ENCODE data around the gene LRRC58. TPM values are rescaled to one million over a fixed set of nuclear protein-coding genes. Genes with fewer than 3 reads are reported as not detected.

Gene LRRC58
- total and polyA plus RNA-seq, 2 donors (not counting 3 experiments of a cell fraction or from before 2014, with no cell fraction given) = 3.7 to 11.9 TPM

GRCh38 chr3:120348065-120348990 is 826 bp downstream of the LRRC58 start:
- Histone ChIP-seq H3K9ac (replicated peaks; ENCODE audit: extremely low read depth, insufficient read depth, low read length) (peak overlapping the region; percentile 79), H3K9me1 (replicated peaks; ENCODE audit: control insufficient read depth, extremely low read depth, insufficient read depth, low read length) (no peaks in the 10 kb centered on the region), H4K20me1 (replicated peaks; ENCODE audit: control insufficient read depth, extremely low read depth, insufficient read depth, low read length) (no peaks in the 10 kb centered on the region), H3K4me1 (ENCODE audit: control insufficient read depth, extremely low read depth, insufficient read depth, low read length) (peaks cover 14% of the 10 kb centered on the region), H3K36me3 (ENCODE audit: control insufficient read depth in 2 of 2, extremely low read depth in 1 of 2, insufficient read depth in 2 of 2, low read length in 2 of 2) (no peaks in the 10 kb centered on the region), H3K9me3 (replicated peaks; ENCODE audit: control insufficient read depth, insufficient read depth, low read length) (no peaks in the 10 kb centered on the region), H2AFZ (ENCODE audit: low read depth, low read length) (peak overlapping the region; percentile 96), H3K4me3 (replicated peaks in 1 of 3; ENCODE audit: insufficient read depth in 1 of 3, low read depth in 1 of 3, low read length in 3 of 3) (peak overlapping the region; percentile 34 to 76 (median 59)), H3K4me2 (ENCODE audit: insufficient read depth, low read length) (peak overlapping the region; percentile 62), H3K27me3 (ENCODE audit: control insufficient read depth in 2 of 2, insufficient read depth in 2 of 2, low read length in 2 of 2) (peaks cover 0 to 1% of the 10 kb centered on the region in 2 experiments), H3K27ac (ENCODE audit: insufficient read depth, low read depth, low read length) (peak overlapping the region; percentile 67), H3K79me2 (ENCODE audit: control insufficient read depth, insufficient read depth, low read length) (peaks cover 47% of the 10 kb centered on the region)
- BruUV-seq (replicated peaks) = TSS peak; percentile 39
- ChIA-PET CTCF (interaction anchor here (0.8 to 2.5 kb wide), 12 partner anchors 9 to 518 kb away, joined by 3 to 18 read pairs (median 5); no protein-coding TSS in a partner anchor), POLR2A (interaction anchor here (1.0 kb wide), 1 partner anchor 253 kb away, joined by 4 read pairs; no protein-coding TSS in a partner anchor)
- no peak for TF ChIP-seq CTCF (IDR thresholded peaks at IDR 0.05; ENCODE audit: extremely low read depth in 1 of 2, insufficient read depth in 1 of 2, low read depth in 1 of 2, low read length in 2 of 2)
- no peak for TF ChIP-seq MAX (IDR thresholded peaks at IDR 0.05; ENCODE audit: insufficient read depth, insufficient read length)
- TF ChIP-seq FOS (IDR thresholded peaks at IDR 0.05; ENCODE audit: borderline replicate concordance, insufficient read depth, low read length) = no peak
- TF ChIP-seq POLR2A (IDR thresholded peaks at IDR 0.05; ENCODE audit: low read depth, low read length) = no peak
- no peak for TF ChIP-seq EZH2 (IDR thresholded peaks at IDR 0.05; ENCODE audit: borderline replicate concordance, low read depth, low read length, severe bottlenecking)
- DNase-seq (ENCODE audit: low read depth, low spot score) (peak; percentile 36), FAIRE-seq (no peak)
- intact Hi-C loops (cut with micrococcal nuclease) = loop anchor here (1.0 to 2.0 kb wide), 4 partner anchors 69 to 254 kb away; partner anchors contain the start of gene GSK3B
- dilution Hi-C loops (cut with MboI; ENCODE audit: extremely low pct_ligation_motif_present, low sequenced_read_pairs) = no loop called here
